Central memory CD4-positive, alpha-beta T cell (primary cell): ENCODE data around the gene DZIP1L.

Experiments used
- DNase-seq: peaks from one replicate; pipeline ENCODE4 v3.0.0; 2022

The DZIP1L gene

DNA sequence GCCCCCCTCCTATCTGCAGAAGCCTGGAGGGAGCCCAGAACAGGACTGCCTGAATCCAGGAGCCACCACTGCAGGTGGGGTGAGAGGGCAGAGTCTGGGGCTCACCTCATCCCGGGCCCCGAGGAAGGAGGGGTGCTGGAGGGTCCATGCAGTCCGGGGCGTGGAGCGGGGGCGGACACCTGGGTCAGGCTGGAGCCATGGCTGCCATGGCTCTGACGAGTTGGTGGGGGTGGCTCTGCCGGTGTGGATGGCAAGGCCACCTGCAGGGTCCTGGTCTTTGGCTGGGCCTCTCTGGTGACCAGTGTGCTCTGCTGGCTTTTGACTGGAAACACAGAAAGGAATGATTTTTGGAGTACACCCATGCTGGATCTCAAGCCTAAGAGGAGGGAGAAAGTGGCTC lies 47.4 kb downstream of the DZIP1L start:
- DNase-seq = no peak

- no peak for DNase-seq
These were observed 48.4 kb downstream of the DZIP1L start for GRCh38 chr3:138066972-138067371.

GRCh38 chr3:138066383-138066782 lies 49.0 kb downstream of the DZIP1L start:
- no peak for DNase-seq

DNA sequence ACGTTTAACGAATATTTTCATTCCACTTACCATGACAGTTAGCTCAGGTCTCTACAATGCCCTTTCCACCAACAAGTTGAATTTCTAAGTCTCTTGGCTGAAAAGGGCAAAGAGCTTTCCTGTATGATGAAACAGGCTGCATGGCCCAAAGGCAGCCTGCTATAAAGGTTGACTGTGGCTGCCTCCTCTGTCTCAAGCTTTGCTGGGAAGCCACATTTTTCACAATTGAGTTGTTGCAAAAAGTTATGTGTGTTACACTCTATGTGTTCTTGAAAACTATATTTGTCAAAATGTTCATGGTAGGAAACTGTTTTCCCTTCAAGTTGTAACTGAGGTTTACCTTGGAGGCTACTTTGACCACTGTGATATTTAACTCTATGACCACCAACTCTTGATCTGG lies 49.5 kb downstream of the DZIP1L start:
- no peak for DNase-seq

DNA sequence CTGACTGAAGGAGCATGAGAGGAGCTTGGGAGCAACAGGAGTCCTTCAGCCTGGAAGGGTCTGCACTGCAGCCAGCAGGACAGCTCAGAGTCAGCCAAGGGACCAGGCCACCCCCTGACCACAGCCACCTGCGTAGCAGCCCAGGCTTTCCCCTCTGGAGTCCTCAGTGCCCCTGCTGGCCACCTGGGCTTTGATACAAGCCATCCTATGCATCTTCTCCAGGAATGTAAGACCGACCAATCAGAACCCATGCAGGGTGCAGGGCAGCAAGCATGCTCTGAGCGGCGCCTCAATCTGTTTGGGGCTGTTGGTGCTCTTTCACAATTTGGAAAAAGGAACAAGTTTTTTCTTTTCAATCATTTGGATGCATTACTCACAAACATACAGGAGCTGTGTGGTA lies 52.0 kb downstream of the DZIP1L start:
- no peak for DNase-seq

- no peak for DNase-seq
These were observed 52.8 kb downstream of the DZIP1L start for GRCh38 chr3:138062626-138063025.

DNA sequence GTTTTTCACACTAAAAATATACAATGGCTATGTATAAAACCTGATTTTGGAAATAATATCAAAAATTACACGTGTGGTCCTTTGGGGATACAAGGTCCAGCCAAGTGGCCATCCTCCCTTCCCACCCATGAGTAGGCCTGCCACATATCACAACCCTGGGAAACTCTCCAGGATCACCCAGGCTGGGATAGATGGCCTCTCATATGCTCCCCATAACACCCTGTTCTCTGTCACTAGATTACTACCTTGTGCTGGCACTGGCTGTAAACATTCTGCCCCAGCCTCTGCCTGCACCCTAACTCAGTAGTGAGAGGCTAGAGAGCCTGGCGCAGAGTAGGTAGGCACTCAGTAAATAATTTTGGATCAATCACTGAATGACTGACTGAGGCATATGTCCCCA lies 53.4 kb downstream of the DZIP1L start:
- no peak for DNase-seq

DNA sequence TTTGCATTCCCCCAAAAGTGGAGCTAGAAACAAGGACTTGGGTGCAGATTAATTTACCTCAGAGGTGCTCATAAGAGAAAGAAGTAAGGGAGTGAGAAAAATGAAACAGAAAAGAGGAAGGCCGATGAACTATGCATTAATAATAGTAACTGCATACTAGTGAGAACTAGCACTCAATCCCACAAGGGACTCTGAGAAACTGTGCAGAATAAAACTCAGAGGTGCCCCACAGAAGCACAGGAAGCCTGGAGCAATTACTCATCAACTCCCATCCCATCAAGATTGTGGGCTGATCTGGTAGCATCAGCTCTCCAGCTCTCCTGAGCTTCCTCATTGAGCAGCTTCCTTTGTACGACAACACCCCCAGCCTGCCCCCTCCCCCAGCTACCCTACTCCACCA lies 54.6 kb downstream of the DZIP1L start:
- no peak for DNase-seq

DNA sequence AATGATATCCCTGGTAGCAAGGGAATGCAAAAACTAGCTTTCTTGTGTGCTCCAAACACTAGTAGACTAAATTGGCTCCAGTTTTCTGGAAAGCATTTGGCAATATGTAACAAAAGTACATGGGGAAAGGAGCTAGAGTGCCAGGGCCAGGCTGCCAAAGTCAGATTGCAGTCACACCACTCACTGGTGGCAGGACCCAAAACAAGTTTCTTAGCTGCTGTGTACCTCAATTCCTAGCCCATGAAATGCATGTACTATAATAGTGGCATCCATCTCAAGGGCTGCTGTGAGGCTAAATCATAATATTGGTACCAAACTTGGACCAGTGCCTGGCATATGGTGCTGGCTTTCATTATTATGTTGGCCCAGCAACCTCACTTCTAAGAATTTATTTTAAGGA lies 56.1 kb downstream of the DZIP1L start:
- no peak for DNase-seq

DNA sequence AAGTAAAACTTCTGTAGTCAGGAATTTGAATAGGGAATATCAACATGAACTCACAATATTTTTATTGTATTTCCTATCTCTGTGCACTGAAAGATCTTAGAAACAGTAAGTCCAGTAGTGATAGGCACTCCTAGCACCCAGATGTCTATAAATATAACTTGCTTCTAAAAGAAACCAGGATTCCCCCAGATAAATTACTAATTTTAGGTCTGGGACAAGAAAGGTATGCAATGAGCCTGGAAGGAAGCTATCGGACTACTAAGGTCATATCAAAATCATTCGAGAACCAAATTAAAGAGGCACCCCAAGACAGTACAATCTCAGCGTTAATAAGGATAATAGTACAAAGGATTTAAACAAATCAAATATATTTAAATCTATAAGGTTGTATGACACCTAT lies 58.0 kb downstream of the DZIP1L start:
- no peak for DNase-seq

DNA sequence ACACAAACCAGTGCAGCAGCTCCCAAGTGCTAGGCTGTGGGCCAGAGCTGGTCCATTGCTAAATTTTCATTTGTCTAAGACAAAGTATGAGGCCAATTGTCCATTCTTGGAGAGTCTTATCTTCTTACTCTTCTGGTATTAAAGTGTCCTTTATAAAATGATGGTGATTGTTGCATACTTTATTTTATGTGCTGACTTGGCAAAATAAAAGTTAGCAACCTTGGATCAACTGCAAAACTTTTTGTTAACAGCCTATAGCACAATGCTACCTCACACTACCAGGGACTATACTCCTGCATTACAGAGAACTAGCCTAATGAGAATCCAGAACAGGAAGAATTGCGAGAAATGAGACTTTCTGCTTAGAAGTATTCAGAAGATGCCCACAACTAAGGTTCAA lies 61.4 kb downstream of the DZIP1L start:
- no peak for DNase-seq

GRCh38 chr3:138051947-138052802 lies 63.2 kb downstream of the DZIP1L start:
- no peak for DNase-seq

- DNase-seq = no peak
These were observed 66.1 kb downstream of the DZIP1L start for GRCh38 chr3:138049157-138049919.

DNA sequence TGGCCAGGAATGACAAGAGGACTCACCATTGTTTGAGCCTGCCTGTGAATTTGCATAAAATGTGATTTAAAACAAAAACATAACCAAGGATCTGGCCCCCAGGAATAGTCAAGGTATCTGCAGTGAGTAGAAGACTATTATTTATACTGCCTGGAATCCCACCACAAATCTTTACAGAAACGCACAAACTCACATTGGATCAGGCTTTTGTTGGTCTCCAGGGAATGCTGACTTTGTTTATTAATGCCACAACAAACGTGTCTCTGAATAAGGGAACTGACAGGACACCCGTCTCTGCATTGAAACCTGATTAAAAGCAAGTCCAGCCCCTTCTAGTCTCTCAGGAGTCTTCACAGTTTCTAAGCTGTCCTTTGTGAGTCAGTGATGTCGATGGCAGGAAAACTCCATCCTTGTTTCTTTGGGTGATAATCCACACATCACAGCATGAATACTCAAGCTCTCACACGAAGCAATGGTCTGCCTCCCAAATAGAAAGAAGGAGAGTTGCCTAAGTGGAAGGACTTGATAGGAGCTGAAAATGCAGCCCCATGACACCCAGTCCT lies 67.7 kb downstream of the DZIP1L start:
- DNase-seq = no peak

DNA sequence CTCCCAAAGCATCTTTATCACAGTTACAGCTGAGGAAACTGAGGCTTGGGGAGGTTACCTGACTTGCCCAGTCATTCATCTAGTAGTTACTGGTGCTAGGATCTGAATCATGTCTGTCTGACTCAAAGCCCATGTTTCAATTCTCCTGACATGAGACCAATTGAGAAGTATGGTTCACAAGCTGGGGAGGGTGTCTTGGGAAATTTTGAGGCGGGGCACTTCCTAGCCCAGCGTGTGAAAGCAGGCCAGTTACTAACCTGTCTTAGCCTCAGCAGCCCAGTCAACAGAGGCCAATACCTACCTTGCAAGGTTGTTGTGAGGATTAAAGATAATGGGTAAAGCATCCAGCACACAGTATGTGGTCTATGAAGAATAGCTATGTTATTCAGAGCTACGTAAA lies 68.5 kb downstream of the DZIP1L start:
- no peak for DNase-seq

GRCh38 chr3:138046085-138046484 lies 69.3 kb downstream of the DZIP1L start:
- no peak for DNase-seq

DNA sequence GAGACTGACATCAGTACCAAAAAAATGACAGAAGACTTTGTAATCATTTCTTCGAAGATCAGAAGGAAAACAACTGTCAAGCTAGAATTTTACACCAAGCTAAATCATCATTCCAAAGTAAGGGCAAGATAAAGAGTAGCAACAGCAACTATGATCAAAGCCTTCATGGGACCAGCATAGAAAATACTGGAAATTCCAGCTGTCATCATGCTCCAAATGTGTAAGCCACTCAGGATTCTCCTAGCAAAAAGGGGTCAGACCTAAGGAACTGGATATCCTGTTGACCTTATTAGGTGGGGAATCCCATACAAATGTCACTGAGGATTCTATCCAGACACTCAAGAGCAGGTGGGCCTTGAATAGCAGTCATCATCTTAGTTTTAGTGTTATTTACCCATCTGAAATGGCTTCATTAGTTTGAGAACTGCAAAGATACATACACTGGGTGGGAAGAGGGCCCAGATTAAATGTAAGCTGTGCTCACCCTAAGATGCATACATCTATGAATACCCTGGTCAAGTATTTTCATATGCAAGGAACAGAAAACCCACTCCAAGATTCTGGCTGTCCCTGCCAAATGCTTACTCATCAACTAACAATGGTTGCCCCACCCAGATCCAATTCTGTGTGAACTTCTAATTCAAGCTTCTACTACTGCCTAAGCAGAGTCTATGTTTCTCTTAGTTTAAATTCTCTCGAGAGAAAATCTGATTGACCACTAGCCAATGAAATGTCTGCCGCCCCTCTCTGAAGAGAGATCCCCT lies 72.0 kb downstream of the DZIP1L start:
- DNase-seq = no peak

- DNase-seq = no peak
These were observed 73.4 kb downstream of the DZIP1L start for GRCh38 chr3:138042043-138042442.

- no peak for DNase-seq
These were observed 76.5 kb downstream of the DZIP1L start for GRCh38 chr3:138038725-138039462.

DNA sequence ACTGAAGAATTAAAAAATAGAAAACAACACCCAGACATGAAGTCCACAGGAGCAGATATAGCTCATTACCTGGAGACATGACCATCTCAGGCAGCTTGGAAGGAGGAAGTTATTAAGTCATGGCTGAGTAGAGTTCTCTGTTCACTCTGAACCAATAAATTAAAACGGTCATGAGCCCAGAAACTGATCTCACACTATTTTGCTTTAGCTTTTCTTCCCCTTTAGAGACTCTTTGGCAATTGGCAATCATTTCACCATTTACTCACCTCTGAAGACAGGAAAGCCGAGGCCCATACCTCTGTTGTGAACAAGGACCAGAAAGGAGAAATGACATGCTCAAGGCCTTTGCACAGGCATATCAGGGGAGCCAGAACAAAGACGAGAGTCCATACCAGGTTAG lies 78.8 kb downstream of the DZIP1L start:
- no peak for DNase-seq

DNA sequence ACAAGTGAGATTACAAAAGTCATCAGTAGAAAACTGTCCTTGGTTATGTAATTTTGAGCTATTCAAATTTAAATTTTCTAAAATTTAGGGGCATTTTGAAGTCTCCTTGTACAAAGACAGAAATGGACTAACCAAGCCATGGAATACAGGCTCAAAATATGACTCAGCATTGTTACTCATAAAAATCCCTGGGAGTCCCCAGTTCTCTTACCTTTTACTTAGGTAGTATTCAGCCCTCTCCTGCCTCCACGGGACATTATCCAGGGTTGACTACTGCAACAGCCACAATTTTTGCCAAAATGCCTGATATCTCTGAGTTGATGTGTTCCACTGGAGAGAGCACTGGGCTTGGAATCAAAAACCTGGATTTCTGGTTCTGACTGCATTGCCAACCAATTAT lies 80.5 kb downstream of the DZIP1L start:
- no peak for DNase-seq

- DNase-seq = no peak
These were observed 82.2 kb downstream of the DZIP1L start for GRCh38 chr3:138033202-138033691.
